H7 (cell line): ENCODE measurements around the gene SLC23A1. TPM values are rescaled to one million over a fixed set of nuclear protein-coding genes. Genes with fewer than 3 reads are reported as not detected.
"Not testable (repeated sequence)": the region's sequence is repeated elsewhere in the genome, so short reads cannot be mapped to it uniquely, and the experiment has no call there.

Experiments
- DNase-seq: peaks from one replicate; pipeline ENCODE4 v3.0.0; 2012
- H3K27me3 ChIP-seq: 2 replicates; pipeline ENCODE4 v1.6.0; 2011; ENCODE audit warnings: mild to moderate bottlenecking, low read length; ENCODE audit not compliant: control insufficient read depth, insufficient read depth
- H3K36me3 ChIP-seq: replicated peaks from 2 replicates; pipeline ENCODE4 v1.5.1; 2011; ENCODE audit warnings: low read length; ENCODE audit not compliant: control insufficient read depth, insufficient read depth
- H3K4me3 ChIP-seq: 2 replicates; pipeline ENCODE4 v1.5.1; 2011; ENCODE audit warnings: low read depth, mild to moderate bottlenecking, control low read depth, low read length, moderate library complexity; ENCODE audit not compliant: insufficient read depth
- total RNA-seq: library from RNA; depleted of rRNA; stranded (reverse); fragments of >200 nt; shearing (Covaris generic); gene quantifications from 2 replicates; pipeline ENCODE4 v1.2.3, GENCODE V29; 2014

SLC23A1 gene
- total RNA-seq, 1 experiment from 2014 or later, result not detected

DNA sequence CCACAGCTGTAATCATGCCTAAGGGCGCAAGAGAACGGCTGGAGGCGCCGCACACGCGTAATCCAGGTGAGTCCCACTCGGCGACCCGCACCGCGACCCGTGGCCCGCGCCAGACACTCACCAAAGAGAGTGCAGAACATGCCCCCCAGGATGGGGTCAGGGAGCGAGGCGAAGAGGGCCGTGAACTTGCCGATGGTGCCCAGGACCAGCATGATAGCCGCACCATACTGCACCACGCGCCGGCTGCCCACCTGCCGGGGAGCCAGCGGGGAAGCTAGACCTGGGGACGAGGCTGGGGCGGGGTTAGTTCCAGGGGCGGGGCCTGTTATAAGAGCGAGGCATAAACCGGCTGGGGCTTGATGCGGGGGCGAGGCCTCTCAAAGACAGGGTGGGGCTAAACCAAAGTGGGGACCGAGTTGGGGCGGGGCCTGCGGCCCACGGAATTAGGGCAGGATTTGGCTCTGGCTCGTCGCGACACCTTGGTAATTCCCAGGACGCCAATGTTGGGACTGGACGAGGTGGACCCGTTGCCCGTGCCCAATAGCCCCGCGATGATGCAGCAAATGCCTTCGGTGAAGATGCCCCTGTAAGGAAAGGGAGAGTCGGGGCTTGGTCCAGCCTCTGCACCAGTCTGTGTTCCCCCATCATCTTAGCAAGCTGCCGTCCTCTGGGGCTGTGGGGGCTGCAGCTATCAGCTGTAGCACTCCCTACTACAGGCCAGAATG, 4.8 kb downstream of the SLC23A1 start:
- Histone ChIP-seq H3K4me3 (peak overlapping the region; percentile 8; the same call in 1 of the 2 replicates), H3K36me3 (no peaks in the 10 kb centered on the region; the same call in 1 of the 2 replicates), H3K27me3 (no peaks in the 10 kb centered on the region)
- peak; percentile 90 for DNase-seq

DNA sequence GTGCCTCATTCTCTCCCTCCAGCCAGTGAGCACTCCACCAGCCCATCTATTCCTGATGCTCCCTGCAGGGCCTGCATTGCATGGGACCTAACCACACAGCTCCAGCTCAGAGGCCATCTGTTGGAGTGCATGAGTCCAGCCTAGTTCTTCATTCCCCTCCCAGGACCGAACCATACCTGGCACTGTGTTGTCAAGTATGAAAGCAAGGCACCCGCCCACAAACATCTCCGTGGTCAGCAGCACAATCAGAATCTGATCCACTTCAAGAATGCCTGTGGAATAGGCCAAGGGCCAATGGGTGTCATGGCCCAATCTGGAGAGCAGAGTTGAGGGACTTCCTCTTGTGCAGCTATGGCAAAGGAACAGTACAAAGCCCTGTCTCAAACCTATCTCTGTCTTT, 5.9 kb downstream of the SLC23A1 start:
- no peak overlapping the region for H3K4me3 ChIP-seq
- DNase-seq, result peak; percentile 25
- H3K27me3 ChIP-seq, result no peaks in the 10 kb centered on the region
- H3K36me3 ChIP-seq, result no peaks in the 10 kb centered on the region; the same call in 1 of the 2 replicates

GRCh38 chr5:139376364-139376763, 6.7 kb downstream of the SLC23A1 start:
- no peak for DNase-seq
- Histone ChIP-seq H3K36me3 (peaks cover 3% of the 10 kb centered on the region), H3K27me3 (no peaks in the 10 kb centered on the region), H3K4me3 (no peak overlapping the region)

DNA sequence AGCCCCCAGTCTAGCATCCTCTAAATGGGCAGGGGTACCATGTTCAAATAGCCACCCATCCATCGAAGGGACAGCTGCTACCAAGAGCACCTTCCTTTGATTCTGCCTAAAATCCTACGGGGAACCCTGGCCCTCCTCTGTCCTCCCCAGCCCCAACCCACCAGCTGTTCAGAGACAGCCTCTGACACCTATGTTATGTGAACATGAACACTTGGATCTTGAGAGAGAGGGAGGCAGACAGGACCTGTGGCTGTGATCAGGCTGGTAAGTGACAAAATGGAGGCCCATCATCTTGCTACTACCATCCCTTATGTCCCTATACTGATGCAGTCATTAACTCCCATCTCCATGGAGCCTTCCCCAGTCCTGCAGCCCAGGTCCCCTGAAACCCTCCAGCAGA, 8.2 kb downstream of the SLC23A1 start:
- peaks cover 5% of the 10 kb centered on the region for H3K36me3 ChIP-seq
- H3K4me3 ChIP-seq, result no peak overlapping the region
- peak; percentile 36 for DNase-seq
- H3K27me3 ChIP-seq, result no peaks in the 10 kb centered on the region

DNA sequence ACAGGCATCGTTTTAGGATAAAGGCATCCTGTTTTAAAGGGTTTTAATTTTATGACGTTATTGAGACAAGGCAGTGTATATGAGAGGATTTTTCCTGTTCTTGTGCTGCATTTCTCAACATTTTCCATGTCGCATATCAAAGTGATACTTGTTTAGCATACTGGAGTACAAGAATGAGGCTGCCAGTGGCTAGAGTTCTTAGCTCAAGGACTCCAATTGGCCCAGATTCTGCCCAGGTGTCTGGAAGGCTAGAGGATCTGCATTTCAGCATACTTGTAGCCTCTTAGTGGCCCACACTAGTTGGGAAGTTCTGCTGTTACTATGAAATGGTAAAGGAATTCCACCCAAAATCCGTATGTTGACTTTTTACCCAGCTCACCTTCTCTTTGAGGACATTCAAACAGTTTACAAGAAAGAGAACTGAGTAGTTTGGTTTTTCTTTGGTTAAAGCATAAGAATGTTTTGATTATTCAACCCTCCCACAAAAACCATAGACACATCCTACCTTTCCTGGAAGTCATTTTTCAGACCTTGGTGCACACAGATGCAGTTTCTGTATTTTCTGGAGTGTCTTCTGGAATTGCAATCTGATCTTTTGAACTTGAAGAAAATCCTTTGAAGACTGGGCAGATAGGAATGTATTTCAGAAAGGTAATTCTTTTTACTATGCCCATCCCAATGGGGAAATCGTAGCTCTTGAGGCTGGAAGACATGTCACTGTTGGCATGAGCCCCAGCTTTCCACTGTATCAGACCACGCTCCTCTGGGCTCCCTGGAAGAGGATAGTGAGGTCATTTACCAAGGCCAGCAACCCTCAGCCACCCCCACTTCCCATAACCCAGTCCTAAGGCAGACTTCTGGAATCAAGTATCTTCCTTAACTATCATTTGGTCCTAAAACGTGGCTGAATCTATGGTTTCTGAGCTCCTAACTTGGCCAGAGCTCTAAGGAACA, 11.3 kb downstream of the SLC23A1 start:
- no peak for DNase-seq
- Histone ChIP-seq H3K4me3 (no peak overlapping the region), H3K36me3 (peaks cover 11% of the 10 kb centered on the region), H3K27me3 (no peaks in the 10 kb centered on the region)

- peaks cover 21% of the 10 kb centered on the region for H3K36me3 ChIP-seq
- no peak for DNase-seq
- no peaks in the 10 kb centered on the region for H3K27me3 ChIP-seq
- H3K4me3 ChIP-seq, result no peak overlapping the region
Observed at GRCh38 chr5:139369181-139369580, 13.9 kb downstream of the SLC23A1 start.

DNA sequence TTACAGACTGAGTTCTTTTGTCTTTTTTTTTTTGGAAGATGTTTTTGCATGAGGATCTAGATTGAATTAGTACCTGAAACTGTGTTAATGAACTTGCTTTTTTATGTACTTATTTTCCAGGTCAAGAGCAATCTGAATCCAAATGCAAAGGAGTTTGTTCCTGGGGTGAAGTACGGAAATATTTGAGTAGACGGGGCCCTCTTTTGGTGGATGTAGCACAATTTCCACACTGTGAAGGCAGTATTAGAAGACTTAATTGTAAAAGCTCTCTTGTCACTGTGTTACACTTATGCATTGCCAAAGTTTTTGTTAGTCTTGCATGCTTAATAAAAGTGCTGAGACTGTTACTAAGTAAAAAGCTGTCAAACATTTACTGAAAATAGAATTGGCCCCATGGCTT, 14.5 kb downstream of the SLC23A1 start:
- H3K36me3 ChIP-seq, result peaks cover 23% of the 10 kb centered on the region
- no peak for DNase-seq
- H3K27me3 ChIP-seq, result no peaks in the 10 kb centered on the region
- no peak overlapping the region for H3K4me3 ChIP-seq

- Histone ChIP-seq H3K36me3 (peaks cover 17% of the 10 kb centered on the region), H3K27me3 (no peaks in the 10 kb centered on the region), H3K4me3 (no peak overlapping the region)
- no peak for DNase-seq
Observed at GRCh38 chr5:139364466-139364865, 18.6 kb downstream of the SLC23A1 start.

GRCh38 chr5:139363937-139364336, 19.2 kb downstream of the SLC23A1 start:
- Histone ChIP-seq H3K27me3 (no peaks in the 10 kb centered on the region), H3K4me3 (no peak overlapping the region), H3K36me3 (peaks cover 17% of the 10 kb centered on the region)
- no peak for DNase-seq

DNA sequence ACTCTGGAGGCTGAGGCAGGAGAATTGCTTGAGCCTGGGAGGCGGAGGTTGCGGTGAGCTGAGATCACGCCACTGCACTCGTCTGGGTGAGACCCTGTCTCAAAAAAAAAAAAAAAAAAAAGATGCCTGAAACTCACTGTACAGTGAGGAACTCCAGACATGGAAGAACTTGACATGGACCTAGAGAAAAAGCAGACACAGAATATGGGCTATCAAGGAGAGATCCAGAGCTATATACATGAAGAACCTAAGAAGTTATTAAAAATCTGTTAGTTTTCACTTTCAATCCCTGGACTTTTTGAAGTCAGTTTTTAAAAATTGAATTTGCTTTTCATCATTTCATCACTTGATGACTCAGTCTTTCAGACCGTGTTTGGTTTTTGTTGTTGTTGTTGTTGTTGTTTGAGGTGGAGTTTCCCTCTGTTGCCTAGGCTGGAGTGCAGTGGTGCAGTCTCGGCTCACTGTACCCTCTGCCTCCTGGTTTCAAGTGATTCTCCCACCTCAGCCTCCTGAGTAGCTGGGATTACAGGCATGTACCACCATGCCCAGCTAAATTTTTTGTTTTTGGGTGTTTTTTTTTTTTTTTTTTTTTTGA, 21.2 kb downstream of the SLC23A1 start:
- H3K4me3 ChIP-seq, result no peak overlapping the region
- DNase-seq, result no peak
- H3K36me3 ChIP-seq, result peaks cover 13% of the 10 kb centered on the region
- no peaks in the 10 kb centered on the region for H3K27me3 ChIP-seq

GRCh38 chr5:139360384-139360783, 22.7 kb downstream of the SLC23A1 start:
- no peaks in the 10 kb centered on the region for H3K27me3 ChIP-seq
- no peak overlapping the region for H3K4me3 ChIP-seq
- peaks cover 7% of the 10 kb centered on the region for H3K36me3 ChIP-seq
- DNase-seq, result no peak

DNA sequence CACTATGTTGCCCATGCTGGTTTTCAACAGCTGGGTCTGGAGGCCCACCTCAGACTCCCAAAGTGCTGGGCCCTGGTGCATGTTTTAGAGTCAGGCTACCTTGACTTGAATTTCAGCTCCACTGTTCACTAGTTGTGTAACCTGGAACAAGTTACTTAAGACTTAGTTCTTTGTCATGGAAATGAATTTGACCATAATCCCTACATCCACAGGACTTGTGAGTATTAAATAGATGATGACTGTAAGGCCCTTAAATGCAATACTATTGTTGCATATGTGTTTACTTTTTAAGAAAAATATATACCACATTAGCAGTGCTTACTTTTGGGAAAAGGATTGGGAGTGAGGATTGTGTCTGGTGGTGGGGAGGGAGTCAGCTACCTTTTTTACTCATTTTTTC, 25.0 kb downstream of the SLC23A1 start:
- no peak overlapping the region for H3K4me3 ChIP-seq
- no peaks in the 10 kb centered on the region for H3K27me3 ChIP-seq
- no peak for DNase-seq
- H3K36me3 ChIP-seq, result no peaks in the 10 kb centered on the region; the same call in 1 of the 2 replicates

- H3K4me3 ChIP-seq, DNase-seq, H3K27me3 ChIP-seq, H3K36me3 ChIP-seq: not testable (repeated sequence)
Observed at GRCh38 chr5:139355900-139356299, 27.2 kb downstream of the SLC23A1 start.

DNA sequence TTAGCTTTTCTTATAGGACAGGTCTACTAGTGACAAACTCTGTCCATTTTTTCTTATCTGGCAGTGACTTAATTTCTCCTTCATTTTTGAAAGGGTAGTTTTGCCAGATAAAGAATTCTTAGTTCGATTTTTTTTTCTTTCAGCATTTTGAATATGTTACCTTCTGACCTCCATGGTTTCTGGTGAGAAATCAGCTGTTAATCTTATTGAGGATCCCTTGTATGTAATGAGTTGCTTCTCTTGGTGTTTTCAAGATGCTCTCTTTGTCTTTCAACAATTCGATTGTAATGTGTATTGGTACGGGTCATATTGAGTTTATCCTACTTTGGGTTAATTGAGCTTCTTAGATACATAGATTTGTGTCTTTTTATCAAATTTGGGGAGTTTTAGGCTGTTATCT, 28.9 kb downstream of the SLC23A1 start:
- Histone ChIP-seq H3K4me3 (no peak overlapping the region), H3K36me3 (peaks cover 2% of the 10 kb centered on the region; the same call in 1 of the 2 replicates), H3K27me3 (no peaks in the 10 kb centered on the region)
- DNase-seq, result no peak
